Astrocyte of the spinal cord (primary cell): Measurements from ENCODE around the gene MC1R.
A peak's percentile ranks its signal among the peaks of the same experiment; 100 is the strongest.

Experiments
- DNase-seq: peaks from one replicate; pipeline ENCODE4 v3.0.0; 2011; ENCODE audit warnings: low read depth, low spot score
- H3K4me3 ChIP-seq: 2 replicates; pipeline ENCODE4 v1.5.1; 2011; ENCODE audit warnings: low read depth, mild to moderate bottlenecking, low read length, moderate library complexity
- in situ Hi-C: cut with HindIII; loops from 2 replicates; pipeline ENCODE4 v1.10.0; 2017; ENCODE audit warnings: low sequenced_read_pairs
- TF ChIP-seq, protein P1 (sequence below): IDR thresholded peaks from 2 replicates; pipeline ENCODE4 v1.5.1; 2012; ENCODE audit warnings: low read depth, mild to moderate bottlenecking, low read length, inconsistent platforms

MC1R gene

DNA sequence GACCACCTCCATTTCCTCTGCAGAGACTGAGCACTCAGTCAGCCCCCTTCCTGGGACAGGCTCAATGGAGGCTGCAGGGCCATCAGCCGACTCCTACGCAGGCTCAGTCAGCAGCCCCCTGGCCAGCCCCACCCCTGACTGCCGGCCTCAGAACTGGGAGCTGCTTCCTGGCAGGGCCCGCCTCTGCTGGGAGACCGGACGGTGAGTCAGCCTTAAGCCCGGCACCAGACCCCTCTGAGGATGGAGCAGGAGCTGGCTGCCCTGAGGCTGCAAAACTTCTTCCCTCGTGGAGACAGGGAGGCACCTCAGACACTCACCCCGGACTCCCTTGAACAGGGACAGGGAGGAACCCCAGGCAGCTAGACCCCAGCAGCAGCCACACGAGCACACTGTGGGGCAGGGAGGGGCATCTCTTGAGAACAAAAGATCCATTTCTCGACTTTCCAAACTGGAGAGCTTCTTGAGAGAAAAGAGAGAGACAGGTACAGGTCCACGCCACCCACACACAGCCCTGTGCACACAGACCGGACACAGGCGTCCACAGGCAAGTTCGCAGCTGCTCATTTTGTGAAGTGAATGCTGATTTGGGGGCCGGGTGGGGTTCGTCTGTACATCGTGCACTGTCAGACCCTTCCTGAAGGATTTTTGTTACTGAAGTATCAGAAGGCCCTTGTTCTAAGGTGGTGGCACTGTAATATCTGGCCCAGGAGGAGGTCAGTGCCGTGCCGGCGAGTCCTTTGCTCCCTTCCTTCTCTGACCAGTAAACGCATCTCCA lies 3.2 kb downstream of the MC1R start:
- H3K4me3 ChIP-seq: peak overlapping the region; percentile 81
- TF ChIP-seq, protein P1, sequence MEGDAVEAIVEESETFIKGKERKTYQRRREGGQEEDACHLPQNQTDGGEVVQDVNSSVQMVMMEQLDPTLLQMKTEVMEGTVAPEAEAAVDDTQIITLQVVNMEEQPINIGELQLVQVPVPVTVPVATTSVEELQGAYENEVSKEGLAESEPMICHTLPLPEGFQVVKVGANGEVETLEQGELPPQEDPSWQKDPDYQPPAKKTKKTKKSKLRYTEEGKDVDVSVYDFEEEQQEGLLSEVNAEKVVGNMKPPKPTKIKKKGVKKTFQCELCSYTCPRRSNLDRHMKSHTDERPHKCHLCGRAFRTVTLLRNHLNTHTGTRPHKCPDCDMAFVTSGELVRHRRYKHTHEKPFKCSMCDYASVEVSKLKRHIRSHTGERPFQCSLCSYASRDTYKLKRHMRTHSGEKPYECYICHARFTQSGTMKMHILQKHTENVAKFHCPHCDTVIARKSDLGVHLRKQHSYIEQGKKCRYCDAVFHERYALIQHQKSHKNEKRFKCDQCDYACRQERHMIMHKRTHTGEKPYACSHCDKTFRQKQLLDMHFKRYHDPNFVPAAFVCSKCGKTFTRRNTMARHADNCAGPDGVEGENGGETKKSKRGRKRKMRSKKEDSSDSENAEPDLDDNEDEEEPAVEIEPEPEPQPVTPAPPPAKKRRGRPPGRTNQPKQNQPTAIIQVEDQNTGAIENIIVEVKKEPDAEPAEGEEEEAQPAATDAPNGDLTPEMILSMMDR: no peak
- in situ Hi-C loops: no loop called here
- peak; percentile 96 for DNase-seq

- DNase-seq: peak; percentile 97
- TF ChIP-seq, protein P1: no peak
- H3K4me3 ChIP-seq: peak overlapping the region; percentile 81
- in situ Hi-C loops: no loop called here
Observed at GRCh38 chr16:89922477-89922883, 3.8 kb downstream of the MC1R start.

DNA sequence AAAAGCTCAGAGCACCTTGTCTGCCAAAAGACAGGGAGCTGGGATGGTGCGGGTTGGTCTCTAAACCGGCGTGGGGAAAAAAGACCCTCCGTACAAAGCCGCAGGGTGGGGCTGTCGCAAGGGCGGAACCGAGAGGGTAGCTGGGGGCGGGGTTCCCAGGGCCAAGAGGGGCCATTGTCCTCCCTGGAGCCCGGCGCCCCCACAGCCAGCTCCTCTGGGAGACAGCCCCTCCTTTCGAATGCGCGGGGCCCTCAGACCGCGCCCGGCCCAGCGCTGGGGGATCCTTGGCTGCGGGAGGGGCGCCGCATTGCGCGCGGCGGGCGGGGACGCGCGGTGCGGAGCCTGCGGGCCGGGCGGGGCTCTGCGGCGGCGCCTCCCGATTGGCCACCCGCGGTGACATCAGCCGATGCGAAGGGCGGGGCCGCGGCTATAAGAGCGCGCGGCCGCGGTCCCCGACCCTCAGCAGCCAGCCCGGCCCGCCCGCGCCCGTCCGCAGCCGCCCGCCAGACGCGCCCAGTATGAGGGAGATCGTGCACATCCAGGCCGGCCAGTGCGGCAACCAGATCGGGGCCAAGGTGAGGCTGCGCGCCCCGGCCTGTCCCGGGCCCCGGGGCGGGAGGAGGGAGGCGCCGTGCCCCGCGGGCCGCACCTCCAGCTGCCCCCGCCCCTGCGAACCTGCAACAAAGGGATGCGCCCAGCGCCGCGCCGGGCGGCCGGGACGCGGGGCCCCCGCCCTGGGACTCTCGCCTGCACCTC lies 4.4 kb downstream of the MC1R start, which contains the start of gene TUBB3:
TUBB3 (plus strand) TSS at position 459 of the 756 bp plus-strand sequence; CDS start at position 519, 60 bp downstream.
- TF ChIP-seq, protein P1: no peak
- in situ Hi-C loops: no loop called here
- peak within 1 kb of the TSS; percentile 94 for H3K4me3 ChIP-seq
- peak; percentile 84 for DNase-seq

- DNase-seq: no peak
- in situ Hi-C loops: no loop called here
- TF ChIP-seq, protein P1: no peak
- H3K4me3 ChIP-seq: peak overlapping the region; percentile 94
Observed at GRCh38 chr16:89923640-89924296, 5.1 kb downstream of the MC1R start.

DNA sequence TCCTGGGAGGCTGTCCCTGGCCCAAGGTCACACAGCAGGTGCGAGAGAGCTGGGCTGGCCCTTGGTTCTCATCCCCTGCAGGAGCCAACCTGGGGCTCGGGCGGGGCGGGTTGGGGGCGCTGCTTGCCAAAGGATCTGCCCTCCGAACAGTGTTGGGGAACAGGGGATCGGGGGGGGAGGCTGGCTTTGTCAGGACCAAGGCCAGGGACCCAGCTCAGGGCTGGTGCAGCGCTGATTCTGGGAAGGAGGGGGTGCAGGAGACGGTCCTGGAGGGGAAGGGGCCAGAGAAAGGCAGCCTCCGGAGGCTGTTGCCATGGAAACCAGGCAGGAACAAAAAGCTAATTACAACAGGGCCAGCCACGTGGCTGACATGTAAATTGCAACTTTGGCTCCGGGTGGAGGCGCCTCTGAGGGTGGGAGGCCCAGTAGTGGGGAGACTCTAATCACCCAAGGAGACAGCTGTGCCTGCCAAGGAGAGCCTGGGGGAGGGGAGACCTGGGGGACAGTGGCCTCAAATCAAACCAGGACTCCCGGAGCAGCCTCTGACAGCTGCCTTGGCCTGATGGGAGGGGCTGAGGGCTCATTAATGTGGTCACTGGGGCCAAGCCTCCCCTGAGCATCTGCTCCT lies 5.7 kb downstream of the MC1R start:
- peak; percentile 42 for DNase-seq
- H3K4me3 ChIP-seq: peak overlapping the region; percentile 94
- TF ChIP-seq, protein P1: no peak
- in situ Hi-C loops: no loop called here

DNA sequence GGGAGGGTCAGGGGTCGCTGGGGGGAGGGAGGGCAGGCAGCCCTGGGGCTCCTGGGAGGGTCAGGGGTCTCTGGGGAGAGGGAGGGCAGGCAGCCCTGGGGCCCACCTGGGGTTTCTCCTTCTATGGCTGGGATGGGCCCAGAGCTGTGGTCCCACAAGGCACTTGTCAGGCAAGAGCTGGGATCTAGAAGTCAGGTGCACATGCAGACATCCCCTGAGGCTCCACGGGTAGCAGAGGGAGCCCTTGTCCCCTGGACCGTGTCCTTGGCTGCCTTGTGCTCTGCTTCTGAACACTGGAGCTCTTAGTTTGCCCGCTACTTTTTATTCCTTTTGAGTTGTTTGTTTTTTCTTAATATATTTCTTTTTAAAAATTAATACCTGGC lies 6.3 kb downstream of the MC1R start:
- DNase-seq: no peak
- in situ Hi-C loops: no loop called here
- H3K4me3 ChIP-seq: peak overlapping the region; percentile 94
- TF ChIP-seq, protein P1: no peak
